BLaER1 treated with 17β-estradiol and CSF1 and Interleukin-3, amounts not matched to agents 10 nM and 100 nM (cell line): ENCODE measurements around the gene SMAD3.

Source experiments
- H3K27ac ChIP-seq, 11 experiments: shearing (Covaris generic); formaldehyde crosslinking; 2 replicates each; pipeline ENCODE4 v1.8.1; 2022
- H3K27me3 ChIP-seq, 11 experiments: shearing (Covaris generic); formaldehyde crosslinking; 2 replicates each; pipeline ENCODE4 v1.8.1; 2022
- H3K36me3 ChIP-seq, 11 experiments: shearing (Covaris generic); formaldehyde crosslinking; 2 replicates each; pipeline ENCODE4 v1.8.1; 2022
- H3K4me1 ChIP-seq, 10 experiments: shearing (Covaris generic); formaldehyde crosslinking; 2 replicates each; pipeline ENCODE4 v1.8.1; 2022
- H3K4me2 ChIP-seq, 11 experiments: shearing (Covaris generic); formaldehyde crosslinking; 2 replicates each; pipeline ENCODE4 v1.8.1; 2022
- H3K4me3 ChIP-seq, 10 experiments: shearing (Covaris generic); formaldehyde crosslinking; 2 replicates each; pipeline ENCODE4 v1.8.1; 2022
- H3K9ac ChIP-seq, 11 experiments: shearing (Covaris generic); formaldehyde crosslinking; 2 replicates each; pipeline ENCODE4 v1.8.1; 2022
- H3K9me3 ChIP-seq, 11 experiments: shearing (Covaris generic); formaldehyde crosslinking; replicated peaks in 1 of 11; 2 replicates each; pipeline ENCODE4 v1.8.1; 2022
- H4K20me1 ChIP-seq, 11 experiments: shearing (Covaris generic); formaldehyde crosslinking; 2 replicates each; pipeline ENCODE4 v1.8.1; 2022
- Cebpa-rat ChIP-seq, 11 experiments: shearing (Covaris generic); IDR thresholded peaks; 2 replicates each; pipeline ENCODE4 v1.8.1; 2022

The SMAD3 gene

DNA sequence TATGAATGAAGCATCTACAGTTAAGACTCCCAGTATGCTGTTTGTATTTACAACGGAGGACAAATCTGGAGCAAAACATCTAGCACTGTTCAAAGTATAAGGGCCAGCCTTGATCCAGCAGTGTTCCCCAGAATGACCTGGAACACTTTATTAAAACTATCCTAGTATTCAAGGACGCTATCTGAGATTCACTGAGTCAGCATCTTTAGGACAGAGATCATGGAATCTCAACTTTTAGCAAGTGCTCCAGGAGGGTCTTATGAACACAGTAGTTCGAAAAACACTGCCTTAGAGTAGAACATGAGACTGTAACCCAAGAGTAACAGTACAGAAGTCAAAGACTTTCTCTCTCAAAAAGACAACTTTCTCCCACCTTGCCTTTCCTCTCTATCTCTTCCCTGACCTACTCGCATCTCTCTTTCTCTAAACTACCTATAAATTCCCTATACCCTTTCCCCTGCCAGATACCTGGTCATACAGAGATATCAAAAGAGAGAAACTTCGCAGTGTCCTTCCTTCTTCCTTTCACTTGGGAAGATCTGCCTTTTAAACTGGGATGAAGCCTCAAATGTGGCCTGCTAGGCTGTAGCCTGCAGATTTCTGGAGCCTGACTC is 145.3 kb downstream of the SMAD3 start:
- Histone ChIP-seq H4K20me1 (no peaks in the 10 kb centered on the region), H3K27me3 (no peaks in the 10 kb centered on the region), H3K9me3 (peaks cover 0 to 10% (median 0%) of the 10 kb centered on the region in 11 experiments; a peak in 6 of 22 replicates), H3K36me3 (peaks cover 22 to 70% (median 35%) of the 10 kb centered on the region in 11 experiments), H3K4me1 (peaks cover 0 to 9% (median 0%) of the 10 kb centered on the region in 10 experiments; a peak in 2 of 20 replicates), H3K4me2 (no peak overlapping the region), H3K27ac (no peak overlapping the region), H3K9ac (no peak overlapping the region), H3K4me3 (no peak overlapping the region)
- TF ChIP-seq Cebpa-rat (IDR thresholded peaks at IDR 0.05): no peak

DNA sequence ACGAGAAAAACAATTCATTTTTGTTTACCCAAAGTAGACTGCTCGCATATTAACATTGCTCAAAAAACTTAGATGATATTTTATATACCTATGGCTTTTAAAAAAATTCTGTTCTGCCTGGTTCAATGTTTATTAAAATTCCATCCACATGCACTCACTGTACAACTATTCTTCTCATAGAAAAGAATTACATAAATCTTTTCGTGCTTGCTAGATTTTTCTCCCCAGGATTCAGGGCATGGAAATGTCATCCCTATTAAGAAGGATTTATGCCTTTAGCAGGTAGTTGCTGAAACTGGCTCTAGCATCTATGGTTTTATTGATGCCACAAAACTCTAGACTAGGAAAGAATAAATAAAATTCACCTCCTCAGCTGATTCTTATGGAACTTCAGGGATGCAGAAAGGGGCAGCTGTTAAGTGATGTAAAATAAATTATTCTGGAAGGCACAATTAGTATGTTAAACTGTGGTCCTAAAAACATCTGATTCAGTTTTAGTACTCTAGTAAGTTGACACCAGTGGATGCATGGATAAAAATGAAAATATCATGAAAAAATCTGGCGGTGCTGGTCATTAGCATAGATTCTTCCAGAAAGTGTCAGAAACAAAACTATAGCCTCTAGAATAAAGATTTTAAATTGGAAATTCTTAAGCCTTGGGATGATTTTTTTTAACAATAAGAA is 147.4 kb downstream of the SMAD3 start:
- no peak overlapping the region for H3K27ac ChIP-seq
- TF ChIP-seq Cebpa-rat (IDR thresholded peaks at IDR 0.05): no peak
- no peak overlapping the region for H3K4me3 ChIP-seq
- H3K9me3 ChIP-seq: peaks cover 0 to 10% (median 0%) of the 10 kb centered on the region in 11 experiments; a peak in 6 of 22 replicates
- H3K4me2 ChIP-seq: no peak overlapping the region
- H3K27me3 ChIP-seq: no peaks in the 10 kb centered on the region
- H3K4me1 ChIP-seq: peaks cover 0 to 9% (median 3%) of the 10 kb centered on the region in 10 experiments; a peak in 5 of 20 replicates
- H4K20me1 ChIP-seq: no peaks in the 10 kb centered on the region
- no peak overlapping the region for H3K9ac ChIP-seq
- H3K36me3 ChIP-seq: peaks cover 12 to 54% (median 20%) of the 10 kb centered on the region in 11 experiments

DNA sequence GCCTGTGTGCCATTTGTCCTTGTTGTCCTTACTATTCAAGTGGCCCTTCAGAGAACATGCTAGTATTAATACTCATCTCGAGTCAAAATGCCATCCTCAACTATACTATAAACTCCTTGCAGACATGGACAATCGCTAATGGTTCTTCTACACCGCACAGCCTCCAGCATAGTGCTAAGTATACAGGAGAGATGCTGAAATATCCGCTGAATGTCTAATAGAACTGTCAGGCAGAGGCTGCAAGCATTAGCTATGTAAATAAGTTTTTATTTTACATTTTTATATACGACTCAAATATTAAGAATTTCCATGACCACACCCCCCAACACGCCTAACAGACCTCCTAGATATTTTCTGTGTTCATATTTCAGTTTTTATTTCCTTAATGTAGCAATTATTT is 149.7 kb downstream of the SMAD3 start:
- peaks cover 0 to 5% (median 3%) of the 10 kb centered on the region in 11 experiments; a peak in 7 of 22 replicates for H3K9me3 ChIP-seq
- no peak overlapping the region for H3K4me3 ChIP-seq
- no peak overlapping the region for H3K4me2 ChIP-seq
- H3K4me1 ChIP-seq: peaks cover 0 to 8% (median 0%) of the 10 kb centered on the region in 10 experiments; a peak in 3 of 20 replicates
- H4K20me1 ChIP-seq: no peaks in the 10 kb centered on the region
- H3K27me3 ChIP-seq: no peaks in the 10 kb centered on the region
- peaks cover 4 to 52% (median 13%) of the 10 kb centered on the region in 11 experiments; a peak in 16 of 22 replicates for H3K36me3 ChIP-seq
- H3K9ac ChIP-seq: no peak overlapping the region
- H3K27ac ChIP-seq: no peak overlapping the region
- no peak for TF ChIP-seq Cebpa-rat (IDR thresholded peaks at IDR 0.05)

DNA sequence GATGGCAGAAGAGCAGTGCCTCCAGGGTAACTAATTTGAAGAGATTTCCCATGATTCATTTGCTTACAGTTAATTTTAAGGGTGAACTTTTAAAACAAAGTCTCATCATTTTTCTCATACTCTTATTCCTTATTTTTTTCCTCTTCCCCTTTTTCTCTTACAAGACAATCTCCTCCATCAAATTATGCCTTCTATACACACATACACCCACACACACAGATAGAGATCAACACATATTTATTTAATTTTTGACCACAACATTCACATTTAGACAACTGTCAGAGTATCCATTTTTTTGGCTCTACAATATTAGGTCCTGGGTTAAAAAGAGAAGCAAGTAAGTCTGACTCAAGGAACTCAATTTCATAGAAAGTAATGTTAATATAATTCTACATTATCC is 151.5 kb downstream of the SMAD3 start:
- Histone ChIP-seq H3K36me3 (peaks cover 4 to 53% (median 17%) of the 10 kb centered on the region in 11 experiments; a peak in 17 of 22 replicates), H3K4me1 (peaks cover 0 to 8% (median 0%) of the 10 kb centered on the region in 10 experiments; a peak in 3 of 20 replicates), H3K9me3 (peaks cover 0 to 5% (median 3%) of the 10 kb centered on the region in 11 experiments; a peak in 7 of 22 replicates), H3K27ac (no peak overlapping the region), H4K20me1 (no peaks in the 10 kb centered on the region), H3K4me2 (no peak overlapping the region), H3K4me3 (no peak overlapping the region), H3K9ac (no peak overlapping the region), H3K27me3 (no peaks in the 10 kb centered on the region)
- no peak for TF ChIP-seq Cebpa-rat (IDR thresholded peaks at IDR 0.05)

DNA sequence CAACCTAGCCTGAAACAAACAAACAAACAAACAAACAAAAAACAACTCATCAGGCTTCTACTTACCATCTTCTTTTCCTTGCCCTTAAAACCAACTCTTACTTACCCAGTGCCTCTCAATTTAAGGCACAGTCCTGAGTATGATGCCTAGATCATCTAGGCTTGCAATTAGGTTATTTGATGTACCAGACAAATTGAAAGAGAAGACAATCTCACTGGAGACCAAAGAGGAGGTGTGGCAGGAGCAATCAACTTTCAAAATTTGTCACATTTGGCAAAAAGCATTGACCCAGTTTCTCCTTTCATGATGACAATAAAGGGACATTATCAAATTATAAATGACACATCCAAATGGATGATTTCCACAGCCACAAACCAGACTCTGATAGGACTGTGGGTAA is 153.0 kb downstream of the SMAD3 start:
- H3K36me3 ChIP-seq: peaks cover 4 to 54% (median 17%) of the 10 kb centered on the region in 11 experiments; a peak in 17 of 22 replicates
- no peak overlapping the region for H3K9ac ChIP-seq
- peaks cover 0 to 5% (median 3%) of the 10 kb centered on the region in 11 experiments; a peak in 7 of 22 replicates for H3K9me3 ChIP-seq
- no peaks in the 10 kb centered on the region for H3K27me3 ChIP-seq
- no peak for TF ChIP-seq Cebpa-rat (IDR thresholded peaks at IDR 0.05)
- H3K4me3 ChIP-seq: no peak overlapping the region
- H3K4me1 ChIP-seq: peaks cover 0 to 8% (median 0%) of the 10 kb centered on the region in 10 experiments; a peak in 3 of 20 replicates
- no peak overlapping the region for H3K27ac ChIP-seq
- H3K4me2 ChIP-seq: no peak overlapping the region
- H4K20me1 ChIP-seq: no peaks in the 10 kb centered on the region

DNA sequence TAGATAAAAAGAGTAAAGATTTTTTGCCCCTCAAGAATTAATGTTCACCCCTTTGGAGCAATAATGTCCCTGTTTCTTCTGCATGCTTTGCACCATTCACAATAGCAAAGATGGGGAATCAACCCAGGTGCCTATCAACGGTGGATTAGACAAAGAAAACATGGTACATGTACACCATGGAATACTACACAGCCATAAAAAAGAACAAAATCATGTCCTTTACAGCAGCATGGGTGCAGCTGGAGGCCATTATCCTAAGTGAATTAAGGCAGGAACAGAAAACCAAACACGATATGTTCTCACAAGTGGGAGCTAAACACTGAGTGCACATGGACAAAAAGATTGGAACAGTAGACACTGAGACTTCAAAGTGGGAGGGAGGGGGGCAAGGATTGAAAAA is 153.9 kb downstream of the SMAD3 start:
- Histone ChIP-seq H3K36me3 (peaks cover 4 to 57% (median 17%) of the 10 kb centered on the region in 11 experiments; a peak in 17 of 22 replicates), H3K27me3 (no peaks in the 10 kb centered on the region), H4K20me1 (no peaks in the 10 kb centered on the region), H3K9me3 (peaks cover 0 to 5% (median 3%) of the 10 kb centered on the region in 11 experiments; a peak in 7 of 22 replicates), H3K4me3 (no peak overlapping the region), H3K4me2 (no peak overlapping the region), H3K4me1 (peaks cover 0 to 8% (median 0%) of the 10 kb centered on the region in 10 experiments; a peak in 3 of 20 replicates), H3K9ac (no peak overlapping the region), H3K27ac (no peak overlapping the region)
- TF ChIP-seq Cebpa-rat (IDR thresholded peaks at IDR 0.05): no peak

DNA sequence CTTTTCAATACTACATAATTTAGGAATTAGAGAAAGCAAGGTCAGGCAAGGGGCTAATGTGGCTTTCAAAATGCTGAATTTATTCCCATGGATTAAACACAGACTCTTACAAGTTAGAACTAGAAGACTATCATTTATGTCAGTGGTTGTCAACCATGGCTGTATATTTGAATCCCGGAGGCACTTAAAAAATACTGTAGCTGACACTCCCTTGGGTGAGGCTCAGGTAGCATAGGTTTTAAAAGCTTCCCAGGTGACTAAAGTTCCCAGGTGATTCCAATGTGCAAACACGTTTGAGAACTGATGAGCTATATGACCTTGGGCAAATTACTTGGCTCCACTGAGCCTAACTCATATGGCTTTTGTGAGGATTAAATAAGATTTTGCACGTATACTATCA is 159.5 kb downstream of the SMAD3 start:
- peaks cover 16 to 22% (median 18%) of the 10 kb centered on the region in 10 experiments for H3K4me1 ChIP-seq

DNA sequence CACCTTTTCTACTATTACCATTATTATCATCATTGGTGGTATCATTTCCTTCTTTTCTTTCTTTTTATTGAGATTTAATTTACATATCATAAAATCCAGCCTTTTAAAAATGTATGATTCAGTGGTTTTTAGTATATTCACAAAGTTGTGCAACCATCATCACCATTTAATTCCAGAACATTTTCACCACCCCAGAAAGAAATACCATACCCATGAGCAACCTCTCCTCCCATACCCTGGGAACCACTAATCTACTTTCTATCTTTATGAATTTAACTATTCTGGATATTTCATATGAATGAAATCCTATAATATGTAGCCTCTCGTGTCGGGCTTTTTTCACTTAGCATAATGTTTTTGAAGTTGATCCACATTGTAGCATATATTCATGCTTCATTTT is 159.9 kb downstream of the SMAD3 start:
- Histone ChIP-seq H3K9ac (no peak overlapping the region), H3K36me3 (peaks cover 13 to 65% (median 26%) of the 10 kb centered on the region in 11 experiments; a peak in 21 of 22 replicates), H3K4me3 (no peak overlapping the region), H3K9me3 (peaks cover 0 to 5% (median 0%) of the 10 kb centered on the region in 11 experiments; a peak in 1 of 22 replicates), H3K4me2 (no peak overlapping the region), H3K27me3 (no peaks in the 10 kb centered on the region), H3K27ac (no peak overlapping the region), H4K20me1 (peaks cover 0 to 9% (median 0%) of the 10 kb centered on the region in 11 experiments; a peak in 3 of 22 replicates), H3K4me1 (peaks cover 16 to 22% (median 18%) of the 10 kb centered on the region in 10 experiments)
- TF ChIP-seq Cebpa-rat (IDR thresholded peaks at IDR 0.05): no peak

More for the DNA sequence above, 159.5 kb downstream of the SMAD3 start:
- peaks cover 0 to 9% (median 0%) of the 10 kb centered on the region in 11 experiments; a peak in 3 of 22 replicates for H4K20me1 ChIP-seq
- peaks cover 8 to 65% (median 26%) of the 10 kb centered on the region in 11 experiments; a peak in 20 of 22 replicates for H3K36me3 ChIP-seq
- H3K4me3 ChIP-seq: no peak overlapping the region
- no peaks in the 10 kb centered on the region for H3K27me3 ChIP-seq
- TF ChIP-seq Cebpa-rat (IDR thresholded peaks at IDR 0.05): no peak
- H3K4me2 ChIP-seq: no peak overlapping the region
- no peak overlapping the region for H3K27ac ChIP-seq
- no peak overlapping the region for H3K9ac ChIP-seq
- H3K9me3 ChIP-seq: peaks cover 0 to 5% (median 0%) of the 10 kb centered on the region in 11 experiments; a peak in 1 of 22 replicates

DNA sequence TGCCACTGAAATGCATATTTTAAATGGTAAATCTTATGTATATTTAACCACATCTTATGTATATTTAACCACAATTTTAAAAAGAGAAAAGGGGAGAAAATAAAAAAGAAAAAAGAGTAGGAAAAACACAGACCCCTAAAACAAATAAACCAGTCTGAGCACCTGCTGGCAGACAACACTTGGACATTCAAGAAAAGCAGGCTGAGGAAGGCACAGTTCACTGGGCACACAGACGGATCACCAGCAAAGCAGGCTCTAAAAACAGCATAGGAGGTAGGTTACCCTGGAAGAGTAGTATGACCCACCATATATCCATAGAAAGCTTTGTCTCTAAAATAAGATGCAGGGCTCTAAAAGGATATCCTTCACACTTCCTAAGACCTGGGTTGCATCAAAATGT is 162.0 kb downstream of the SMAD3 start:
- TF ChIP-seq Cebpa-rat (IDR thresholded peaks at IDR 0.05): no peak
- Histone ChIP-seq H3K4me1 (peaks cover 16 to 22% (median 18%) of the 10 kb centered on the region in 10 experiments), H4K20me1 (peaks cover 0 to 9% (median 0%) of the 10 kb centered on the region in 11 experiments; a peak in 3 of 22 replicates), H3K9ac (no peak overlapping the region), H3K27me3 (no peaks in the 10 kb centered on the region), H3K4me2 (peak overlapping the region; percentile 4 to 72 (median 46); a peak in 20 of 22 replicates), H3K9me3 (peaks cover 0 to 5% (median 0%) of the 10 kb centered on the region in 11 experiments; a peak in 1 of 22 replicates), H3K27ac (no peak overlapping the region), H3K4me3 (no peak overlapping the region), H3K36me3 (peaks cover 34 to 73% (median 46%) of the 10 kb centered on the region in 11 experiments)
